HFFc6 (cell line): ENCODE measurements around the gene TEX14. TPM values are rescaled to one million over a fixed set of nuclear protein-coding genes. Genes with fewer than 3 reads are reported as not detected.

ENCODE experiments used
- DNase-seq: peaks from one replicate; pipeline ENCODE4 v3.0.0-alpha.2; 2018
- H3K27ac Mint-ChIP-seq: 2 replicates; pipeline ENCODE4 v1.8.0; 2020; ENCODE audit warnings: mild to moderate bottlenecking, mixed read lengths
- H3K27me3 Mint-ChIP-seq: 2 replicates; pipeline ENCODE4 v1.8.0; 2021; ENCODE audit warnings: mild to moderate bottlenecking, moderate library complexity, mixed read lengths; ENCODE audit not compliant: insufficient read depth
- H3K36me3 Mint-ChIP-seq: 2 replicates; pipeline ENCODE4 v1.8.0; 2021; ENCODE audit warnings: low read depth, mixed read lengths
- H3K4me1 Mint-ChIP-seq: 2 replicates; pipeline ENCODE4 v1.8.0; 2020; ENCODE audit warnings: low read depth, mixed read lengths
- H3K4me3 Mint-ChIP-seq: 2 replicates; pipeline ENCODE4 v1.8.0; 2020; ENCODE audit warnings: mild to moderate bottlenecking, moderate library complexity, mixed read lengths
- H3K9me3 Mint-ChIP-seq: 2 replicates; pipeline ENCODE4 v1.8.0; 2020; ENCODE audit warnings: mild to moderate bottlenecking, mixed read lengths
- CTCF ChIP-seq: fragments of 200-600 bp; sonication (generic); IDR thresholded peaks from 2 replicates; pipeline ENCODE4 v1.5.0; 2021; ENCODE audit warnings: antibody characterized with exemption, mild to moderate bottlenecking
- total RNA-seq, 6 experiments: library from RNA; stranded (reverse); fragmentation: NEBNext Ultra II Directional; extraction: Animal tissue kit (Norgen Biotek cat#: 25700); gene quantifications; 2 replicates in 1 of 6; 3 replicates in 5 of 6; pipeline ENCODE4 v1.2.3, GENCODE V29; 2021

The TEX14 gene
- total RNA-seq, 6 experiments from 2014 or later: 0.20 TPM; not detected in 5

GRCh38 chr17:58516644-58517377 lies 175.0 kb downstream of the TEX14 start:
- H3K27me3 Mint-ChIP-seq: peaks cover 2% of the 10 kb centered on the region; the same call in 1 of the 2 replicates

GRCh38 chr17:58515286-58515685 lies 176.6 kb downstream of the TEX14 start:
- TF ChIP-seq CTCF: no peak
- peaks cover 14% of the 10 kb centered on the region for H3K36me3 Mint-ChIP-seq
- DNase-seq: no peak
- H3K9me3 Mint-ChIP-seq: no peaks in the 10 kb centered on the region
- peaks cover 43% of the 10 kb centered on the region for H3K4me1 Mint-ChIP-seq
- H3K4me3 Mint-ChIP-seq: peak overlapping the region; percentile 83; the same call in 1 of the 2 replicates
- H3K27me3 Mint-ChIP-seq: peaks cover 2% of the 10 kb centered on the region
- H3K27ac Mint-ChIP-seq: peak overlapping the region; percentile 44

More at GRCh38 chr17:58516644-58517377, 175.0 kb downstream of the TEX14 start:
- no peaks in the 10 kb centered on the region for H3K9me3 Mint-ChIP-seq
- TF ChIP-seq CTCF: no peak
- H3K36me3 Mint-ChIP-seq: peaks cover under 1% of the 10 kb centered on the region; the same call in 1 of the 2 replicates
- peaks cover 44% of the 10 kb centered on the region for H3K4me1 Mint-ChIP-seq
- no peak for DNase-seq
- H3K27ac Mint-ChIP-seq: peak overlapping the region; percentile 95
- peak overlapping the region; percentile 95 for H3K4me3 Mint-ChIP-seq

- TF ChIP-seq CTCF: no peak
- peaks cover 2% of the 10 kb centered on the region for H3K27me3 Mint-ChIP-seq
- H3K4me1 Mint-ChIP-seq: peaks cover 38% of the 10 kb centered on the region
- H3K27ac Mint-ChIP-seq: peak overlapping the region; percentile 54
- H3K36me3 Mint-ChIP-seq: peaks cover 19% of the 10 kb centered on the region
- no peak for DNase-seq
- H3K4me3 Mint-ChIP-seq: peak overlapping the region; percentile 83
- H3K9me3 Mint-ChIP-seq: no peaks in the 10 kb centered on the region
These were observed 177.1 kb downstream of the TEX14 start for GRCh38 chr17:58514770-58515157.

- H3K36me3 Mint-ChIP-seq: peaks cover 22% of the 10 kb centered on the region
- H3K4me1 Mint-ChIP-seq: peaks cover 36% of the 10 kb centered on the region
- TF ChIP-seq CTCF: no peak
- no peaks in the 10 kb centered on the region for H3K9me3 Mint-ChIP-seq
- peaks cover 2% of the 10 kb centered on the region for H3K27me3 Mint-ChIP-seq
- peak; percentile 41 for DNase-seq
- peak within 1 kb of the TSS; percentile 77 for H3K27ac Mint-ChIP-seq
- H3K4me3 Mint-ChIP-seq: peak within 1 kb of the TSS; percentile 91
These were observed 177.7 kb downstream of the TEX14 start, which contains the start of gene MTMR4 for GRCh38 chr17:58513965-58514769. TSS of gene MTMR4 (minus strand) at chr17:58514638. CDS start at chr17:58514407, 231 bp downstream.

GRCh38 chr17:58513267-58513964 lies 178.4 kb downstream of the TEX14 start:
- Mint-ChIP-seq H3K9me3 (no peaks in the 10 kb centered on the region), H3K27me3 (no peaks in the 10 kb centered on the region; the same call in 1 of the 2 replicates), H3K4me3 (peak overlapping the region; percentile 91), H3K36me3 (peaks cover 22% of the 10 kb centered on the region), H3K4me1 (peaks cover 36% of the 10 kb centered on the region), H3K27ac (peak overlapping the region; percentile 77; the same call in 1 of the 2 replicates)
- DNase-seq: no peak
- TF ChIP-seq CTCF: no peak
